SK-N-SH (cell line): Measurements from ENCODE around the gene UBE2E2. TPM values are rescaled to one million over a fixed set of nuclear protein-coding genes. Genes with fewer than 3 reads are reported as not detected.
A peak's percentile ranks its signal among the peaks of the same experiment; 100 is the strongest.

Experiments
- CTCF ChIA-PET: fragments of 300-600, 350-600 bp; formaldehyde crosslinking; extraction: SDS; loops from one replicate; lab custom pipeline; 2021; lab: Yijun Ruan, JAX
- POLR2A ChIA-PET: fragments of 350-600 bp; sonication (Branson Sonifier 250); formaldehyde crosslinking; extraction: SDS; loops from one replicate; lab custom pipeline; 2020; ENCODE audit warnings: antibody characterized with exemption, inconsistent platforms; lab: Yijun Ruan, JAX
- DNase-seq: peaks from one replicate; pipeline ENCODE4 v3.0.0; 2012
- H2AFZ ChIP-seq: fragments of 200-600 bp; sonication (generic); 2 replicates; pipeline ENCODE4 v1.8.1; 2016; ENCODE audit warnings: antibody characterized with exemption, mild to moderate bottlenecking, low read depth
- H3F3A ChIP-seq: fragments of 200-600 bp; sonication (generic); replicated peaks from 2 replicates; pipeline ENCODE3; 2016; ENCODE audit warnings: antibody characterized with exemption, mild to moderate bottlenecking; ENCODE audit not compliant: insufficient read depth
- H3K27ac ChIP-seq, 2 experiments: fragments of 200-500 bp in 1 of 2; fragments of 200-600 bp in 1 of 2; sonication (Bioruptor generic) in 1 of 2; sonication (generic), shearing (Covaris generic) in 1 of 2; 2 replicates each; pipeline versions ENCODE4 v1.5.1 to v1.6.1; 2014 to 2016; ENCODE audit warnings: low read depth in 2 of 2, inconsistent platforms in 1 of 2, low read length in 1 of 2, mild to moderate bottlenecking in 1 of 2, mixed read lengths in 1 of 2
- H3K27me3 ChIP-seq: fragments of 200-600 bp; sonication (generic), shearing (Covaris generic); 2 replicates; pipeline ENCODE4 v1.6.1; 2016; ENCODE audit warnings: mixed run types; ENCODE audit not compliant: insufficient read depth
- H3K36me3 ChIP-seq, 2 experiments: fragments of 200-500 bp in 1 of 2; fragments of 200-600 bp in 1 of 2; sonication (Bioruptor generic) in 1 of 2; sonication (generic) in 1 of 2; replicated peaks in 1 of 2; 2 replicates each; pipeline versions ENCODE3 to v1.5.1; 2014 to 2016; ENCODE audit warnings: low read length in 1 of 2, mild to moderate bottlenecking in 1 of 2; ENCODE audit not compliant: insufficient read depth in 2 of 2, control insufficient read depth in 1 of 2
- H3K4me1 ChIP-seq, 2 experiments: fragments of 200-500 bp in 1 of 2; fragments of 200-600 bp in 1 of 2; sonication (Bioruptor generic) in 1 of 2; sonication (generic), shearing (Covaris generic) in 1 of 2; 2 replicates each; pipeline versions ENCODE4 v1.5.1 to v1.6.1; 2014 to 2016; ENCODE audit warnings: low read depth in 1 of 2, low read length in 1 of 2, mixed run types in 1 of 2; ENCODE audit not compliant: insufficient read depth in 2 of 2, control insufficient read depth in 1 of 2
- H3K4me2 ChIP-seq: fragments of 200-600 bp; sonication (generic), shearing (Covaris generic); 2 replicates; pipeline ENCODE4 v1.6.1; 2017; ENCODE audit warnings: mixed run types
- H3K4me3 ChIP-seq, 2 experiments: fragments of 200-500 bp in 1 of 2; fragments of 200-600 bp in 1 of 2; sonication (Bioruptor generic) in 1 of 2; sonication (generic), shearing (Covaris generic) in 1 of 2; 2 replicates each; pipeline versions ENCODE4 v1.5.1 to v1.8.1; 2014 to 2016; ENCODE audit warnings: low read depth in 2 of 2, inconsistent platforms in 1 of 2, low read length in 1 of 2, mild to moderate bottlenecking in 1 of 2, mixed read lengths in 1 of 2, moderate library complexity in 1 of 2
- H3K79me2 ChIP-seq: fragments of 200-600 bp; sonication (generic); 2 replicates; pipeline ENCODE4 v1.8.1; 2017; ENCODE audit warnings: mild to moderate bottlenecking; ENCODE audit not compliant: insufficient read depth
- H3K9ac ChIP-seq: fragments of 200-600 bp; sonication (generic); 2 replicates; pipeline ENCODE4 v1.6.1; 2017; ENCODE audit warnings: mixed run types
- H3K9me2 ChIP-seq: fragments of 200-600 bp; sonication (generic); 2 replicates; pipeline ENCODE4 v1.6.1; 2017; ENCODE audit warnings: mixed run types
- H3K9me3 ChIP-seq: fragments of 200-600 bp; sonication (generic); 2 replicates; pipeline ENCODE4 v1.6.1; 2017; ENCODE audit warnings: mixed run types, mild to moderate bottlenecking, moderate library complexity
- H4K20me1 ChIP-seq: fragments of 200-600 bp; sonication (generic); 2 replicates; pipeline ENCODE4 v1.6.1; 2017; ENCODE audit warnings: mild to moderate bottlenecking, mixed run types; ENCODE audit not compliant: insufficient read depth
- CHD2 ChIP-seq: fragments of 150-350 bp; IDR thresholded peaks from 2 replicates; pipeline ENCODE4 v1.6.1; 2018; ENCODE audit warnings: low read length; ENCODE audit not compliant: partially characterized antibody
- CTCF ChIP-seq: fragments of 200-600 bp; sonication (generic); IDR thresholded peaks from 2 replicates; pipeline ENCODE4 v1.6.1; 2017; ENCODE audit warnings: antibody characterized with exemption, mild to moderate bottlenecking, moderate library complexity
- EP300 ChIP-seq, 2 experiments: IDR thresholded peaks; 2 replicates each; pipeline versions ENCODE4 v1.4.0 to v1.6.1; 2012; ENCODE audit warnings: borderline replicate concordance in 1 of 2, low read depth in 1 of 2, low read length in 1 of 2
- FOSL2 ChIP-seq: IDR thresholded peaks from 2 replicates; pipeline ENCODE4 v1.4.0; 2012; ENCODE audit warnings: low read depth, mild to moderate bottlenecking, moderate library complexity, borderline replicate concordance
- FOXM1 ChIP-seq: IDR thresholded peaks from 2 replicates; pipeline ENCODE4 v1.4.0; 2012; ENCODE audit warnings: low read depth, mild to moderate bottlenecking
- GABPA ChIP-seq: IDR thresholded peaks from 2 replicates; pipeline ENCODE4 v1.4.0; 2012; ENCODE audit warnings: low read depth, mild to moderate bottlenecking
- GATA2 ChIP-seq: sonication (generic); formaldehyde crosslinking; IDR thresholded peaks from 2 replicates; pipeline ENCODE4 v1.5.0; 2020; ENCODE audit warnings: mild to moderate bottlenecking, missing genetic modification reagents
- JUND ChIP-seq: IDR thresholded peaks from 2 replicates; pipeline ENCODE4 v1.4.0; 2012
- MXI1 ChIP-seq: IDR thresholded peaks from 2 replicates; pipeline ENCODE4 v1.6.1; 2012; ENCODE audit warnings: mild to moderate bottlenecking, low read depth, low read length, improper control_type of control experiment
- NFIC ChIP-seq: IDR thresholded peaks from 2 replicates; pipeline ENCODE4 v1.4.0; 2012; ENCODE audit warnings: borderline replicate concordance
- PBX3 ChIP-seq: IDR thresholded peaks from 2 replicates; pipeline ENCODE4; 2012
- RAD21 ChIP-seq: IDR thresholded peaks from 2 replicates; pipeline ENCODE4 v1.6.1; 2012; ENCODE audit warnings: mild to moderate bottlenecking, low read length
- RCOR1 ChIP-seq: fragments of 150-350 bp; IDR thresholded peaks from 2 replicates; pipeline ENCODE4 v1.6.1; 2017; ENCODE audit warnings: antibody characterized with exemption, low read length
- REST ChIP-seq: IDR thresholded peaks from 2 replicates; pipeline ENCODE4 v1.6.1; 2012; ENCODE audit warnings: mild to moderate bottlenecking, low read depth, low read length, moderate library complexity
- SIN3A ChIP-seq: IDR thresholded peaks from 2 replicates; pipeline ENCODE4 v1.6.1; 2012; ENCODE audit warnings: low read depth, mild to moderate bottlenecking, low read length, moderate library complexity, borderline replicate concordance
- SMC3 ChIP-seq: IDR thresholded peaks from 2 replicates; pipeline ENCODE4 v1.6.1; 2012; ENCODE audit warnings: low read depth, low read length, improper control_type of control experiment
- TAF1 ChIP-seq: IDR thresholded peaks from 2 replicates; pipeline ENCODE4 v1.6.1; 2012; ENCODE audit warnings: low read depth, mild to moderate bottlenecking, low read length, moderate library complexity, borderline replicate concordance
- TCF12 ChIP-seq: IDR thresholded peaks from 2 replicates; pipeline ENCODE4 v1.4.0; 2012
- TEAD4 ChIP-seq: IDR thresholded peaks from 2 replicates; pipeline ENCODE4 v1.4.0; 2012; ENCODE audit warnings: mild to moderate bottlenecking, borderline replicate concordance; ENCODE audit not compliant: insufficient read depth
- USF2 ChIP-seq: fragments of 150-350 bp; IDR thresholded peaks from 2 replicates; pipeline ENCODE4 v1.6.1; 2017; ENCODE audit warnings: antibody characterized with exemption, low read length, low read depth, borderline replicate concordance
- YY1 ChIP-seq: IDR thresholded peaks from 2 replicates; pipeline ENCODE4 v1.4.0; 2012; ENCODE audit warnings: low read depth, mild to moderate bottlenecking
- WGBS: methylation state at CpG from one replicate; pipeline ENCODE4 v1.1.6; 2017; ENCODE audit warnings: low lambda C conversion rate; 5-methylcytosine and 5-hydroxymethylcytosine counted together
- polyA plus RNA-seq, 3 experiments: library from polyadenylated mRNA; depleted of rRNA; stranded (reverse); fragments of >200 nt; gene quantifications; 2 replicates each; pipeline ENCODE4 v1.2.3, GENCODE V29; 2012

Gene UBE2E2
- polyA plus RNA-seq, 1 of the 3 experiments (the other 2 are of a cell fraction) = 46.4 TPM

- TF ChIP-seq CTCF (no peak), YY1 (no peak), RAD21 (no peak), EP300 (IDR thresholded peaks at IDR 0.05; ENCODE audit: borderline replicate concordance in 1 of 2, low read depth in 1 of 2, low read length in 1 of 2) (no peak)
These were observed 45.8 kb upstream of the UBE2E2 start (continued) for GRCh38 chr3:23157331-23157730.

- POLR2A ChIA-PET = no interaction called here
- H3K36me3 ChIP-seq = no peaks in the 10 kb centered on the region
- peak overlapping the region in 1 of 2 experiments; percentile 70; a peak in 2 of 4 replicates for H3K27ac ChIP-seq
- H3K79me2 ChIP-seq = no peaks in the 10 kb centered on the region
- H3K9ac ChIP-seq = no peak overlapping the region
- no peak overlapping the region for H3K4me3 ChIP-seq
- CTCF ChIA-PET = no interaction called here
- H3K4me2 ChIP-seq = peak overlapping the region; percentile 28; the same call in 1 of the 2 replicates
- 11% methylated on average over 2 of the region's 2 CpGs for WGBS
- DNase-seq = no peak
- no peaks in the 10 kb centered on the region for H4K20me1 ChIP-seq
- 0 out of 2 replicates have a peak, but pooled peaks cover 1% of the 10 kb centered on the region for H3K9me3 ChIP-seq
- H3K27me3 ChIP-seq = no peaks in the 10 kb centered on the region
- H2AFZ ChIP-seq = peak overlapping the region; percentile 19; the same call in 1 of the 2 replicates
- peaks cover 7% of the 10 kb centered on the region for H3F3A ChIP-seq
- H3K4me1 ChIP-seq = no peaks in the 10 kb centered on the region
- H3K9me2 ChIP-seq = no peaks in the 10 kb centered on the region
- no peak for TF ChIP-seq GABPA
- TF ChIP-seq GATA2 (CRISPR knock-in tag) = no peak
- TF ChIP-seq SIN3A = no peak
- peak; percentile 83 for TF ChIP-seq FOSL2
- TF ChIP-seq FOXM1 = no peak
- TF ChIP-seq RCOR1 = no peak
- TF ChIP-seq TEAD4 = no peak
- TF ChIP-seq EP300 (IDR thresholded peaks at IDR 0.05; ENCODE audit: borderline replicate concordance in 1 of 2, low read depth in 1 of 2, low read length in 1 of 2) = peak in 1 of 2 experiments; percentile 49; a peak in 1 of 4 replicates
- TF ChIP-seq USF2 = no peak
- TF ChIP-seq PBX3 = peak; percentile 25; the same call in 1 of the 2 replicates
- TF ChIP-seq RAD21 = no peak
- TF ChIP-seq REST = no peak
- TF ChIP-seq SMC3 = no peak
- no peak for TF ChIP-seq CHD2
- TF ChIP-seq JUND = peak; percentile 68
- peak; percentile 58 for TF ChIP-seq TCF12
- TF ChIP-seq MXI1 = no peak
- TF ChIP-seq CTCF = no peak
- no peak for TF ChIP-seq TAF1
- TF ChIP-seq NFIC = 0 out of 2 replicates have a peak, but pooled peaks have one; percentile 2
These were observed 43.2 kb upstream of the UBE2E2 start for GRCh38 chr3:23159929-23160328.
